Astrocyte of the spinal cord (primary cell): Measurements from ENCODE around the gene OSGIN1.

Source experiments
- DNase-seq: peaks from one replicate; pipeline ENCODE4 v3.0.0; 2011; ENCODE audit warnings: low read depth, low spot score
- H3K4me3 ChIP-seq: 2 replicates; pipeline ENCODE4 v1.5.1; 2011; ENCODE audit warnings: low read depth, mild to moderate bottlenecking, low read length, moderate library complexity
- CTCF ChIP-seq: IDR thresholded peaks from 2 replicates; pipeline ENCODE4 v1.5.1; 2012; ENCODE audit warnings: low read depth, mild to moderate bottlenecking, low read length, inconsistent platforms
- in situ Hi-C: cut with HindIII; loops from 2 replicates; pipeline ENCODE4 v1.10.0; 2017; ENCODE audit warnings: low sequenced_read_pairs

The OSGIN1 gene

DNA sequence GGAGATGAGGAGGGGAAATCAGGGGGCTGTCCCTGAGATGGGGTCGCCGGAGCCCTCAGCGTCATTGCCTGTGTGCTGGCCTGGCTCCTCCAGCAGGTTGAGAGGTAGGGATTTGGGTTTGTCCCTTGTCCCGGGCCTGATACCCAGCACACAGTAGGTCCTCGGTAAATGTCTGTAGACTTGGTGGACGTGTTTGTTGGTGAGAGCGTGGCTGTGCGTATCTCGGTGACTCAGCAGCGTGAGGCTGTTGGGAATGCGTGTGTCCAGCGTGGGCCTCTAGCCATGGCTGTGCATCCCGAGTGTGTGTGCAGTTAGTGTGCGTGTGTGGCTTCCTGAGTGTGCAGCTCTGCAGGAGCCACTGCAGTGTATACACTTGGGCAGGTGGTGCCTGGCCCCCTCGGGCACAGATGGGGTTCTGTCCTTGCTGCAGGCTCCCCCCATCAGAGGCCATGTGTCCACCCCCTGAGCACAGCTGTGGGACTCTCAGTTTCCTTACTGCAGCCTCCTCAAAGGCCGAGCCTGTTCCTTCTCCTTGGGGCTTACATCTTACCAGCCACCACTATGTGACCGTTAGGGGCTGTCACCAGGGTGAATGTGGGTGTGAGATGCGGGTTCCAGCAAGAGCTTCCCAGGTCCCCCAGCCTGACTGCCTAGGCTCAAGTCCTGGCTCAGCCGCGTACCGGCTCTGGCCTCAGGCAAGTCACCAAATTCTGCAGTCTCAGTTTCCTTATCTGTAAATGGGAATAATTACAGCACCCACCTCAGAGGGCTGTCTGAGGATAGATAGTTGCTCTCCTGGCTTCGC, 20.7 kb downstream of the OSGIN1 start:
- no peak overlapping the region for H3K4me3 ChIP-seq
- no peak for DNase-seq
- in situ Hi-C loops, result no loop called here
- no peak for TF ChIP-seq CTCF

GRCh38 chr16:83974475-83974874, 21.4 kb downstream of the OSGIN1 start:
- in situ Hi-C loops, result no loop called here
- TF ChIP-seq CTCF, result no peak
- no peak for DNase-seq
- no peak overlapping the region for H3K4me3 ChIP-seq

DNA sequence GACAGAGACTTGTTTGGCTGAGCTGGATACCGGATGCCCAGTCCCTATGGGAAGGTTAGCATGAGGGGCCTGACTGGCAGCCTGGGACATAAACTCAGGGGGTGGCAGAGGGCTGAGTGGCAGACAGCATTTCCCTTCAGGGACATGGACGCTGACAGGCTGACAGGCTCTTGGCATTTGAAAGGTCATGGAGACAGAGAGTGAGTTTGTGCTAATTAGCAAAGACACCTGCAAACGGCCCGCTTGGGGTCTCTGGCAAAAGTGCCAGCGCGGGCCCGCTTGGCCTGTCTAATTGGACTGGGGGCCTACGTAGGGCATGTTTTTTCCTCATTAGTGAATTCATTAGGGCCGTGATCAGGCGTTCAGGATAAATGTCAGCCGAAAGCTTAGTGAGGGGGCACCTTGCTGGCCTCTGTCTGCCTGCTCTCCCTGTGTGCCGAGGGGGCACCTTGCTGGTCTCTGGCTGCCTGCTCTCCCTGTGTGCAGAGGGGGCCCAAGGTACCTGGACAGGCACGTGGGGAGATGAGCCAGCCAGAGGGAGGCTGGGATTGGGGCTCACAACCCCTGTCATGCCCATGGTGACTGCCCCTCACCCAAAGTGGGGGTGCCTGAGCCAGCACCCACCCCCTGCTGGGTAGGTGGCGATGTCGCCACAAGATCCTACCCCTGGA, 22.7 kb downstream of the OSGIN1 start:
- no peak for TF ChIP-seq CTCF
- no peak overlapping the region for H3K4me3 ChIP-seq
- no peak for DNase-seq
- in situ Hi-C loops, result no loop called here

DNA sequence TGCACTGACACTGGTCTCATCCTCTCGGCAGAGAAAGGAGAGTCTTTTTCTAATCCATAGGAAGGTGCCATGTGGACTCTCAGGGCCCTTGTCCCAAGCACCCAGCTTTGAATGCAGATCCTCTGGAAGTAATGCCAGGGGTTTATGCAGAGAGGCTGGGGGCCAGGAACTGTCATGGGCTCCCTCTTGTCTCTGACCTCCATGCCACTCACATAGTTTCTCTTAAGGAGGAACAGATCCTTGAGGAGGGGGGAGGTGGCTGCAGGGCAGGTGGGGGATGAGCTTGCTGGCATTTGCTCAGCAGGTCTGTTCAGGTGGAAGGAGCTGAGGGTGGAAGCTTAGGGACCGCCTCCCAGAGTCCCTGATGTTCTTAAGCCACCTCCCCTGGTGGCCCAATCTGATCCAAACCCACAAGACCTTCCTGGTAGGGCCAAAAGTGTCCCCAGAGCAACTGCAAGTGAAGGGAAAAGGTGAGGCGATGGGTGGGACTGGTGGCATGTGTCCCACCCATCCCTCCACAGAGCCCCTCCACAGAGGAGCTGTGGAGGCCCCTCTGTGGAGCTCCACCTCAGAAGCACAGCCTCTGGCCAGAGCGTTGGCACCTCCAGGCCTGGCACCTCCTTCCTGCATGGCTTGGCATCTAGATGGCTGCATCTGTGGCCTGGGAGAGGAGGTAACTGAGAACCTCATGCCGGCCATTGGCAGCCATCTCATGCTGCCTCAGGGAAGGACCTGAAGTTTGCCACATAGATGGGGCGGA, 24.2 kb downstream of the OSGIN1 start:
- DNase-seq, result no peak
- no peak for TF ChIP-seq CTCF
- in situ Hi-C loops, result no loop called here
- H3K4me3 ChIP-seq, result no peak overlapping the region

DNA sequence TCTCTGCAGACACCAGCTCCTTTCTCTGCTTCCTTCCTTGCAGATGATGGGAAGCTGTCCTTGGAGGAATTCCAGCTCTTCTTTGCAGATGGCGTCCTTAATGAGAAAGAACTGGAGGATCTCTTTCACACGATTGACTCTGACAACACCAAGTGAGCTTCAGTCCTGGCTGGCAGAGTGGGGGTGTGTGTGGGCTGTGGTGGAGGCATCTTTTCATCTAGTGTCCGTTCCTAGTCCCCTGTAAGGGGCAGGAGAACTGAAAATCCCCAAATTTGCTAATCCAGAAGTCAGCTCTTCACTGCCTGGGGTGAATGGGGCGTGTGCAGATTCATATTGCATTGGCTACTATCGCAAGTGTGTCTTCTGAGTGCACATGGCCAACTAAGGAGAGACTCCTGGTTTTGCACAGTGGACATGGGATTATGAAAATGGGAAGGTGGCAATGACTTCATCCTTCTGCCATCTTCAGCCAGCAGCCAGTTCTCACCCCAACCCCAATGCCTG, 25.4 kb downstream of the OSGIN1 start:
- in situ Hi-C loops, result no loop called here
- DNase-seq, result no peak
- no peak overlapping the region for H3K4me3 ChIP-seq
- TF ChIP-seq CTCF, result no peak

DNA sequence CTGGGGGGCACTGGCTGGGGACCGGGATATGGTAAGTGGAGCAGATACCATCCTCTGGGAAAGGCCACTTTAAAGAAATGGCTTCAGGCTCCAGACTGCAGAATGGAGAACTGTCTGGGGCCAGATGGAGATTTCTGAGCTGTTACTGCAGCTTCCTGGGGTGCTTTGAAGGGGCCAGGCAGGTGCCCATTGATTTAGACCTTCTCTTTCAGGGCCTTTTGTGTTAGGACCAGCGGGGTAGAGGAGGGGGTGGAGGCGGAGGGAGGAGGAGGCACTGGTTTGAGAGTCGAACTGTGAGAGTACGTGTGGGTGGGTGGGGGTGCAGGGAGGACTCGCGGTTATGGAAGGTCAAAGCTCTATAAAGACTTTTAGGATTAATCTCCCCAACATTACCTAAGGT, 26.4 kb downstream of the OSGIN1 start:
- DNase-seq, result no peak
- H3K4me3 ChIP-seq, result no peak overlapping the region
- TF ChIP-seq CTCF, result no peak
- in situ Hi-C loops, result no loop called here
